HG02759 (cell line): Measurements from ENCODE around the gene MAML2.

Experiments used
- ATAC-seq: cut with Tn5 transposase; IDR thresholded peaks from one replicate; pipeline ENCODE4 v1.9.1; 2021; ENCODE audit warnings: mild to moderate bottlenecking, moderate library complexity; ENCODE audit not compliant: unreplicated experiment

The MAML2 gene

GRCh38 chr11:96052921-96053651 is 289.9 kb downstream of the MAML2 start:
- no peak for ATAC-seq

DNA sequence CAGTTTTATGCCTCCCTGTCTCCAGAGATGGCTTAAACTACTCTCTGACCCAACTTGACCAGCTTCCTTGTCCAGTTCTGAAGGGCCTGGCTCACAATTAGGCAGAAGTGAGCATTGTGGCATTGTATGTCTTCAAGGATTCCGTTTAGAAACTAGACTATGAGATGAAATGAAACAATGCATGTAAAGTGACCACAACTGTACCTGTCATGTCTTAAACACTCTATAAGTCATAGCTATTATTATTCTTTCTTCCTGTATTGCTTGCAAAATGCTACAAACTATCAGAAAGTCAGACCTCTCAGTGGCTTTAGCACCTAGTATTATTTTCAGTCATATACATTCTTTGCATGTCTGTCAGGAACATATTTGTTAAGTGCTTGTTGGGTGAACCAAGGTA is 291.2 kb downstream of the MAML2 start:
- ATAC-seq = peak; percentile 83

DNA sequence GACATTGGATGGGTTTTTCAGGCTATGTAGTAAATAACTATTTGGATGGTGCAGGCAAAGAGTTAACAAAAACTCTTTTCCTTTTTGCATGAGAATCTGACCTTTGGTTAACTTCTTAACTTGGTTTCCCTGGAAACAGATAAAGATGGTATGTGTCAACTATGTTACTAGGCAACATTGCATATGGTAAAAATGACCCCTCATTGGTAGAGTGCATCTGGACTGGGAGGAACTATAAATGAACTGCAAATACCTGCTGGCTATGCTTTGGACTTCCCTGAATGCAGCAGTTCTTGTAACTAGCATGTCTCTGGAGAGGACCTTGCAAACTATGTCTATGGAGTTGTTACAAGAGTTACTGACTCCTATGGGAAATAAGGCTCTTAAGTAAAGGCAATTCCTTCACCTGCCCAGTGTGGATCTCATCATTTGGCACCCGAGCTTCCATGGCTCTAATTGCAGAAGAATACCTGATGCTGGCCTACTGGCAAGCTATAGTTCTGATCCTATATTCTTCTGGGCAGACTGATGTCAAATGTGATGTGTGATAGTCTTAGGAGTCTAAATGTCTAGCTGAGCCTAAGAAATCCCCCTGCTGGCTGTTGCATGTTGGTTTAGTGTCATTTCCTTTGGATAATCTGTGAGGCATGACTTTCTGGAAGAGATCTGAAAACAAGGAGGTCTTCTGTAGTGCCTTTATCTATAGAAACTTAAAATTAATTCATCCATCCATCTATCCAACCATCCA is 292.4 kb downstream of the MAML2 start:
- no peak for ATAC-seq

DNA sequence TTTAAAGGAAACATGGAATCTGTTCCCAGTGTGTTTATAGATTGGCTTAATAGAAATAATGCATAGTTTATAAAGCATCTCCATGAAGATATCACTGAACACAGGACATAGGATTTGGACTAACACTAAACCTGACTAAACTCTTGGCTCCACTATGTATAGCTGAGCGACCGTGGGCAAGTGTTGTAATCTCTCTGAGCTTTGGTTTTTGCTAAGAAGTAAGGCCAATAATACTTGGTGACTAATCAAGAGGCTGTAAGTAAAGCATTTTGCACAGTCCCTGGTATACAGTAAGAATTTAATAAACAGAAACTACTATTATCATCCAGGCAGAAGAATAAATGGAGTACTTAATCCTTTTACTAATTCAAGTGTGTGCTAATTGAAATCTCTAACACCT is 293.6 kb downstream of the MAML2 start:
- ATAC-seq = no peak

DNA sequence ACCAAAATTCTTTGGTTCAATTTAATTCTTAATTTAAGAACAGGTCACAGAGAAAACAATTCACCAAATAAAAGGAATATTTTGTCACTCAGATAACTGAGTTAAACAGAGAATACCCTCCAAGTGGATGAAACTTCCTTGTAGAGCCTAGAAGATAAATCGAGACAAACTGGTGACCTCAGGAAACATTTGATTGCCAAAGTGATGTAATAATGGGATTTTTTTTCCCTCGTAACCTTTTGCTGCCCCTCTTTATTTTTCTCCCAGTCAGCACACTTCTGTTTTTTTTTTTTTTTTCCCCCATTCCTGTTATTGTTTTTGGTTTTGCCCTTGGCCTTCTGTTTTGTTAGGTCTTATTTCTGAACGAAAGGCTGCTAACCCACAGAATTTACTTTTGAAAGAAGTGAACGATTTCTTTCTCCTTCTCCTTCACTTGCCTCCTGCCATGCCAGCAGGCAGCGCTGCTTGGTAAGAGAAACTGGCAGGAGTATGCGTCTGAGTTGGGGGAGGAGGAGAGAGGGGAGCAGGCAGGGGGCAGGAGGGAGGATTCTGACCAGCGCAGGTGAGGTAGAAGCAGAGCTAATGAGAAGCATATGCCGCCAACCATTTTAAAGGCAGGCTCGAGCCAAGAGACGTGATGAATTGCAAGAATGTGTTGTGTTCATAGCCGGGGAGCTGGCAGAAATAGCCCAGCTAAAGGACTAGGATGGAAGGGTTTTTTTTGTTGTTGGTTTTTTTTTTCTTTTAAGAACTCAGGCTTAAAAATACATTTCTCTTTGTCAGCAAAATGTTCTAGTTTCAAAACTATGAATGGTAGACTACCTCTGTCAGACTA is 297.2 kb downstream of the MAML2 start:
- ATAC-seq = no peak

- ATAC-seq = no peak
Measured at GRCh38 chr11:96044747-96045146, 298.2 kb downstream of the MAML2 start.

GRCh38 chr11:96044311-96044710 is 298.7 kb downstream of the MAML2 start:
- ATAC-seq = no peak

DNA sequence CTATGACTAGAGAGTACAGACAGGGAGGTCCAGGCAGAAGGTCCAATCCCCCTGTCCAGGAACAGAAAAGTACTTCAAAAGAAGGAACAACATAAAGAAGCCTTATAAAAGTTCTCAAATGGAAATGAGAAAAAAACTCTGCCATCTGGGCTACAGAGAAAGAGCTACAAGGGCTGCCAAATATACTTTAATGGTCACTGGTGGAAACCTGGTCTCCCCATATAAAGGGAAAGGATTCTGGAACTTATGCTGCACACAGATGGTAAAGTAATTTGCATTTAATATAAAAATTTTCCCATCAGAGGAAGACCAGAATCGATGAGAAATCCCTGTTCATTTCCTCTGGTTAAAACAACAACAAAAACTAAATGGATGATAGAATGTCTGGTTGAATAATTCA is 299.7 kb downstream of the MAML2 start:
- ATAC-seq = no peak

- ATAC-seq = no peak
Measured at GRCh38 chr11:96038046-96038445, 304.9 kb downstream of the MAML2 start.

- no peak for ATAC-seq
Measured at GRCh38 chr11:96037405-96037949, 305.5 kb downstream of the MAML2 start.

DNA sequence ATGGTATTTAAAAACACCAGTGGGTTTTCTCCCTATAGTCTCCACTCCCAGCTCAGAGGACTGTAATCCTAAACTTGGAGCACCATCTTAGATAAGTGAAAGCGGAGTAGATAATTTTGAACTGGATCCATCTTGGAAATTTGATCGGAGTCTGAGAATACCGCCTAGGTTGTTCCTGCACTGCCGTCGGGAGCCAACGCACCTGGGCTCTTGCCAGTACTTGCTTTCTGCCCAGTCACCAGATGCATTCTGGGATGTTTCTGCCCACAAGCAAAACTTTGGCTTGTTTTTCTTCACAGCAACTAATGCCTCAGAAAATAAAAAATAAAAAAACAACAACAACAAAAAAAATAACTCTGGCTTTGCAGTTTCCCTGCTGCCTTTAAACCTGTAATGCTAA is 306.1 kb downstream of the MAML2 start:
- no peak for ATAC-seq

DNA sequence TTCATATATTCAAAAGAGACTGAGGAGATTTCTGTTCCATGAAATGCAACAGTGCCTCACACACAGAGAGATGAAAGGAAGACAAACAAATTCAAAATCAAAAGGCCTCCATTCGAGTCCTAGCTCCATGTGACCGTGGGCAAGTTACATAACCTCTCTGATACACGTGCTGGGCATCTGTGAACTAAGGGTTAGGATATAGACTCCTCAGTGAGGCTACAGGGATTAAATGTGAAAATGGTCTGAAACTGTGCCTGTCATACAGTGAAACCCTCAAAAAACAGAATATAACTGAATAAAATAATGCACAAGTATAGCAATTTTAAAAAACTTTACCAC is 307.3 kb downstream of the MAML2 start:
- ATAC-seq = no peak

DNA sequence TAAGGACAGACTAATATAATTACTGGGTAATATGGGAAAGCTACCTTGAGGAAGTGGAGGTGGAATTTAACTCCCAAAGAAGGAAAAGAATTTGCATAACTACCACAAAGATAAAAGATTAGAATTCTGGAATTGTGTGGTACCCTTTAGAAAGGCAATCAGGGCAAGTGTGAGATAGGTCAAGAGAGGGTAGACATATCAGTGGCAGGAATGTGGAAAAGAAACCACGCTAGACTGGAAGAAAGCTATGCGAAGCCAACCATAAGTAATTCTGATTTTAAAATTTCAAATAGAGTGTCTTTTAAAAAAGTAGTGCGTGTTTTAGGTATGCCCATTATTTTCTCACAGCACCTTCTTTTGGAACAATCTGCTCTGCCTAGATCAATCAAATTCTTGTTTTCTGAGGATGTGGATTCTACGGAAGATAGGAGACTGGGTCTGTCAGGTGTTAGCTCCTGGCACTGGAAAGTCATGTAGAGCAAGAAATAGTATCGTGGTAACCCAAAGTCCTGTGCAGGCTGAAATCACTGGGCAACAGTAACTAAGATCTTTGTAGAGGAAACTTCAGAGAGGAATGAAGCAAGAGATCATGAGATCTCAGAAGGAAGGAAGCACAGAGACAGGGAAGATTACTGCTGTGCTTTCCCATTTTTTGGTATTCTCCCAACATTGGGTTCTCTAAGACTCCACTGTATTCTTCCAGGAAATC is 307.8 kb downstream of the MAML2 start:
- no peak for ATAC-seq

GRCh38 chr11:96033599-96033998 is 309.4 kb downstream of the MAML2 start:
- ATAC-seq = no peak

DNA sequence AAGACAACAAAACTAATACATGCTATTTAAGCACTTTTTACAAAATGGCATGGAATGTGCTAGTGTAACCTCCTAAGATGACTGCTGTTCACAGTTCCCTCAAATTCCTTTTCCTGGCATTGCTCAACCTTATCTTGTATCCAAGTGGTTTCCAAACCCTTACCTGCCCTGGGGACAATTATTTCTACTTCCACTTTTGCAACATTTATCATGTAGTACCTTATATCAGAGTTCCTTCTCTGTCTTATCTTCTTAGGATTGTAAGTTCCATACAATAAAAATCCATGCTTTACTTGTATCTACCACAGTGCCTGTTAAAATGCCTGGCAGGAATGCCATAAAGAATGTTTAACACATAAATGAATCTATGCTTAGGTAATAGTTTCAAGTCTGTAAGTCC is 309.9 kb downstream of the MAML2 start:
- no peak for ATAC-seq

DNA sequence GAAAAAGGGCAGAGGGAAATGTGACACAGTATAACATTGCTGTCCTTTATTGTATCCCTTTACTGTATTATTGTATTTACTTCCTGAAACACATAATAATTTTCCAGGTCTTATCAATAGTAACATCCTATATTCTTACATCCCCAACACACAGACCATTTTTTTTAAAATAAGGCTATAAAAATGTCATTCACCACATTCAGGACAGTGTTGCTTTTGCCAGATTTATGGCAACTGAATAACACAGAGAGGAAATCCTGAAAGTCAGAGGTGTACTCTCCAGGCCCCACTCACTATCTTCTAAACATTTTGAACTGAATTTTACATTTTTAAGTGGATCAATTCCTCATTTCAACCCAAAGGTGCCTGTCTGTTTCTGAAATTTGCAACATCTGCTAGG is 314.2 kb downstream of the MAML2 start:
- ATAC-seq = no peak

DNA sequence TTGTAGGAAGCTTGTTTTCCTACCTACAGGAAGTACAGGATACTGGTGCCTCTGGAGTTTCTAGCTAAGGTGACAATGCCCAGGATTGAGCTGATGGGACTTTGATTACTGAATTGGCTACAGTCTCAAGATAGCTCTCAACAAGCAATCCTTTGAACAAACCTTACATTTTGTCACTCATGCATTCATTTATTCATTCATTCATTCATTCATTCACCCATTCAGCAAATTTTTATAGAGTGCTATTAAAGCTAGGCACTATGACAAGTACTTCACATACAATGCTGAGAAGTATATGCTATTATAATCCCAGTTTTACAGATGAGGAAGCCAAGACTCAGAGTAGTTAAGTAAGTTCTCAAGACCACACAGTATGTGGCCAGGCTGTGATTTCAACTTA is 316.0 kb downstream of the MAML2 start:
- no peak for ATAC-seq

DNA sequence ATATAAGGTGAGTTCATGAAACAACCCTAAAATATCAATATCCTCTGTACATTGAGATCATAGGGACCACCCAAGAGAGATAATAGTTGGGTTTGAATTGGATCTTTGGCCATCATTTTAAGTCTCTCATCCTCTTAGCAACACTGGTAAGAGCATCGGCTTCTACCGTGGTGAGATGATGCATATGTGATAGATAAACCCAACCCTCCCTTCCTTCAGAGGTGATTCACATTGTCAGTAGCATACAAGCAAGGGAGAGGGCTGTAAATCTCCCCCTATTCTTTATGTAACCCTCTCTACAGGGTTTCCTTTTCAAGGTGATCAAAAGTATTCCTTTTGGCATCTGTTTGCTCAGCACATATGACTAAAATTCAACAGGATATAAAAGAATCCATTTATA is 316.7 kb downstream of the MAML2 start:
- ATAC-seq = no peak

DNA sequence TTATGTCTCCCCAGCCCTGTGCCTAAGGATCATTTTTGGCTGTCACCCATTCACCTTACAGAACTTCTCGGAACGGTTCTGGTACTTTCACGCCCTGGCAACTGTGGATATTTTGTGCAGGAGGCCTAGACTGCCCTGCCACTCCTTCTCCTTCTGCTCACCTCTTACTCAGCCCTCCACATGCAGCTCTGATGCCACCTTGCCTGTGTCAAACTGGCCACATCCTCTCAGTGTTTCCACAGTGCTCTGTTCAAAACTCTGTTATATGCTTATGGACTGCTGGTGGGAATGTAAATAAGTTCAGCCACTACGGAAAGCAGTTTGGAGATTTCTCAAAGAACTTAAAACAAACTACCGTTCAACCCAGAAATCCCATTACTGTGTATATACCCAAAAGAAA is 318.3 kb downstream of the MAML2 start:
- no peak for ATAC-seq

DNA sequence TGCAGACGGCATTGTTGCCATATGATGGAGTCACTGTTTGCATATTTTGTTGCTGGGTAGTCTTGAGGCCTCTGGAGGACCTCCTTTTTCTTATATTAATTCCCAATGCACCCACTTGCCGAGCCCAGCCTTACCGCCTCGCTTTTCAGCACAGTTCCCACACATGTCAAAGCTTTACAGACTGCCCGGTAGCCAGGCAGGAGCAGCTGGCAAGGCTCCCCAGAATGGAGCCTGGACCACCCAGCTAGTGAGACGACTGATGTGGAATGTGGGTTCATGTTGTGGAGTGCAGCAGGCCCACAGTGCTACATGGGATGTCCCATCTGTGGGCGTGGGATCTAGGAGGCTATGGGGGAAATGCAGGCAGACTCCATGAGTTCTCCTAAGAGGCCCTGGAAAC is 319.7 kb downstream of the MAML2 start:
- ATAC-seq = no peak
